ENCODE data around the gene ASGR1. TPM values are rescaled to one million over a fixed set of nuclear protein-coding genes. Genes with fewer than 3 reads are reported as not detected.
A peak's percentile ranks its signal among the peaks of the same experiment; 100 is the strongest.

Gene ASGR1
- total and polyA plus RNA-seq, 2 of the 4 experiments (the other 2 are of a cell fraction): 1.3 to 3.8 TPM

DNA sequence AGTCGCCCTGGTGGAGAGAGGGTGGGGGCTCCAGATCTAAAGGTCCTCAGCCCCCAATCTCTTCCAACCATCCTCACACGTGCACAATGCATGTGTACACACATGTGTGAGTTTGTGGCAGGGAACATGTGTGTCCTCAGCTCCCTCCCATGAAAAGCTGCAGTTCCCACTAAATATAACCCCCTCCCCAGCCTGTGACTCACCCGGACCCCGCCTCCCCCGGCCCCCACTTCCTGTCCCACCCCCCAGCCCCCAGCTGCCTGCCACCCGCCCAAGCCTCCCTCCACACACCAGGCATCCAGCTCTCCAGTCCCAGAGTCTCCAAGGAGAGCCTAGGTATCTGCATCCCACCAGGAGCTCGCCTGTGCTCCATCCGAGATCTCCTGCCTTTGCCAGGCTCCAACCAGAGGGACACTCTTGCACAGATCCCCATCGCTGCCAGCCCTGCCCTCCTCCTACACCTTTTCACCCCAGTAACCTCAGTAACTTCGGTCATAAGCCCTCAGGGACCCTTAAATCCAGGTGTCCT, 36.5 kb upstream of the ASGR1 start:
- H3K27ac ChIP-seq (ENCODE audit: insufficient read depth, low read length): peak overlapping the region; percentile 56
- peak; percentile 14 for DNase-seq

More for the DNA sequence above, 36.5 kb upstream of the ASGR1 start:
- no TSS peak for BruUV-seq (replicated peaks)
- Histone ChIP-seq H3K4me2 (ENCODE audit: low read depth, low read length) (peak overlapping the region; percentile 90), H4K20me1 (ENCODE audit: insufficient read depth, low read length) (peaks cover 58% of the 10 kb centered on the region), H3K9ac (ENCODE audit: low read depth, low read length) (peak overlapping the region; percentile 70), H2AK9ac (replicated peaks; ENCODE audit: low read depth, low read length, poor library complexity) (peak overlapping the region; percentile 97), H4K91ac (ENCODE audit: insufficient read depth, low read depth, low read length) (peak overlapping the region; percentile 29), H3K79me1 (ENCODE audit: low read depth in 1 of 2, low read length in 2 of 2) (peaks cover 4 to 78% of the 10 kb centered on the region in 2 experiments; a peak in 3 of 4 replicates), H2BK20ac (ENCODE audit: low read depth, low read length) (0 out of 2 replicates have a peak overlapping the region, but pooled peaks have one; percentile 9), H3K23ac (ENCODE audit: low read depth, low read length) (peak overlapping the region; percentile 82), H3K14ac (replicated peaks; ENCODE audit: low read depth, low read length) (peak overlapping the region; percentile 72), H2AFZ (replicated peaks; ENCODE audit: low read length, poor library complexity) (peak overlapping the region; percentile 46), H3K18ac (ENCODE audit: low read depth, low read length) (no peak overlapping the region), H2BK5ac (ENCODE audit: low read depth, low read length, poor library complexity, severe bottlenecking) (peak overlapping the region; percentile 31), H3K4me3 (ENCODE audit: insufficient read depth, low read depth, low read length) (peak overlapping the region; percentile 55), H4K8ac (ENCODE audit: low read depth in 2 of 2, low read length in 2 of 2) (peak overlapping the region in 1 of 2 experiments; percentile 30; a peak in 1 of 4 replicates), H2BK15ac (ENCODE audit: low read depth, low read length) (0 out of 3 replicates have a peak overlapping the region, but pooled peaks have one; percentile 6), H3K36me3 (ENCODE audit: control insufficient read depth, insufficient read depth, low read length) (no peaks in the 10 kb centered on the region), H2AK5ac (ENCODE audit: low read depth, low read length) (peak overlapping the region; percentile 92), H3K27me3 (ENCODE audit: control insufficient read depth, insufficient read depth, low read length) (no peaks in the 10 kb centered on the region), H3K9me3 (ENCODE audit: control insufficient read depth, insufficient read depth, low read length) (no peaks in the 10 kb centered on the region), H3K4me1 (ENCODE audit: control insufficient read depth, insufficient read depth, low read length) (peaks cover 21% of the 10 kb centered on the region), H3K4ac (ENCODE audit: low read depth, low read length) (peak overlapping the region; percentile 76), H4K5ac (ENCODE audit: low read depth, low read length) (no peak overlapping the region), H2BK120ac (ENCODE audit: low read depth, low read length) (no peak overlapping the region), H3K9me1 (ENCODE audit: insufficient read depth, low read length) (peaks cover 21% of the 10 kb centered on the region), H3K56ac (ENCODE audit: extremely low read depth, insufficient read depth, low read length) (no peak overlapping the region)
- 0% methylated on average over 3 of the region's 10 CpGs; no CpG with 5 or more reads in 1 of the 2 experiments for WGBS, 2 experiments (ENCODE audit: extremely low coverage in 2 of 2, insufficient read length in 1 of 2)
- in situ Hi-C loops (cut with MboI; ENCODE audit: low sequenced_read_pairs): no loop called here
- intact Hi-C loops (cut with micrococcal nuclease): no loop called here
- CTCF ChIA-PET: interaction anchor here (0.8 kb wide), 1 partner anchor 305 kb away, joined by 3 read pairs; no protein-coding TSS in a partner anchor
- POLR2A ChIA-PET (ENCODE audit: unreplicated experiment): no interaction called here
- dilution Hi-C loops (cut with HindIII; ENCODE audit: low sequenced_read_pairs, unreplicated experiment): no loop called here
- 0 out of 2 replicates have a peak, but pooled peaks have one; percentile 29 for TF ChIP-seq POLR2A (IDR thresholded peaks at IDR 0.05; ENCODE audit: low read depth, low read length)
- no peak for TF ChIP-seq SMC3 (IDR thresholded peaks at IDR 0.05; ENCODE audit: low read depth, low read length)
- ATAC-seq (ENCODE audit: low read depth): no peak
